Left ventricle myocardium superior (tissue), 1 donor: ENCODE measurements around the gene MEGF11. TPM values are rescaled to one million over a fixed set of nuclear protein-coding genes. Genes with fewer than 3 reads are reported as not detected.

Experiments used
- ATAC-seq: fragments of 200-7000 bp; cut with Tn5 transposase; one replicate; pipeline ENCODE4 v1.9.1; 2020; ENCODE audit warnings: mild to moderate bottlenecking, moderate library complexity
- DNase-seq: peaks from one replicate; pipeline ENCODE4 v3.0.0-alpha.2; 2020
- intact Hi-C: fragments of 100-400 bp; cut with micrococcal nuclease; formaldehyde crosslinking; loops from one replicate; pipeline ENCODE4 v1.11.0; 2022
- total RNA-seq: library from RNA; stranded (reverse); fragmentation: NEBNext Ultra II Directional; extraction: Animal tissue kit (Norgen Biotek cat#: 25700); gene quantifications from one replicate; pipeline ENCODE4 v1.2.1, GENCODE V29; 2021
- donor health status: DM: no; HTN: yes; CAD: no; lungs with severe emphysema.

The MEGF11 gene
- total RNA-seq, 1 donor from 2014 or later = not detected

- intact Hi-C loops = no loop called here
- no peak for DNase-seq
- no peak for ATAC-seq
Measured at GRCh38 chr15:66187271-66187670, 66.3 kb downstream of the MEGF11 start.

- ATAC-seq = no peak
- intact Hi-C loops = no loop called here
- no peak for DNase-seq
Measured at GRCh38 chr15:66186049-66186825, 67.3 kb downstream of the MEGF11 start.

- DNase-seq (no peak), ATAC-seq (no peak)
- intact Hi-C loops = no loop called here
Measured at GRCh38 chr15:66184936-66185790, 68.4 kb downstream of the MEGF11 start.

DNA sequence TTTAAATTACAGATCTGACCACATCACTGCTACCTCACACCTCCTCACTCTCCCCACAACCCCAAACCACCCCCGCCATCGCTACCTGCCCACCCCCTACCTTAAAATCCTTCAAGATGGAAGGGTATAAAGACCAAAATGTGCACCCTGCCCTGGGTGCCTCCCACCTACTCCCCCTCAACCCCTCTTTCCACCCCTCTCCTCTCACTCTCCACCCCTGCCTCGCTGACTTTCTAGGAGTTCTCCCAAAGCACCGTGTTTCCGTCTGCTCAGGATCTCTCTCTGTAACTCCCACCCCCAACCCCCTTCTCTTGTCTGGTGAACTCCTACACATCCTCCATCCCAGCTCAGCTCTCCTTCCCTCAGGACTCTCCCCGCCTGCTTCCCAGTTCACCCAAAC, 69.1 kb downstream of the MEGF11 start:
- intact Hi-C loops = no loop called here
- ATAC-seq = no peak
- no peak for DNase-seq

GRCh38 chr15:66180531-66181097, 72.9 kb downstream of the MEGF11 start:
- intact Hi-C loops = no loop called here
- no peak for DNase-seq
- no peak for ATAC-seq

GRCh38 chr15:66178531-66178910, 75.0 kb downstream of the MEGF11 start:
- ATAC-seq (no peak), DNase-seq (no peak)
- intact Hi-C loops = no loop called here

GRCh38 chr15:66172324-66172980, 81.1 kb downstream of the MEGF11 start:
- DNase-seq (no peak), ATAC-seq (no peak)
- intact Hi-C loops = no loop called here

DNA sequence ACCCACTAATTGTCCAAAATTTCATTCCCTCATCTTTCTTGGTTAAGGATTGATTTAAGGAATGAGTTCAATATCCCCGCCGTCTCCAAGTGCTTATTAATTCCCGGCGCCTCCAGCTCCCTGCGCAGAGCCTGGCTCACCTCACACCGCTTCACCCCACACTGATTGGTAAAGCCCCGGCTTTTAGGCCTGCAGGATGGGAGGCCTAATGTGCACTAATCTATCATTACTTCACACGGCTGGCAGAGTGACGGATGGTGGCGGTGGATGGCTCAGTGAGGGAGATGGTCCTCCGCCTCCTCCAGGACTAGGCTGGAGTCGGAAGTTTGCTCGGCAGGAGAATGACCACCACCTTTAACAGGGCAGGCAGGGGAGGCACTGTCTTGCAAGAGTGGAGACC, 81.7 kb downstream of the MEGF11 start:
- DNase-seq (no peak), ATAC-seq (no peak)
- intact Hi-C loops = no loop called here

DNA sequence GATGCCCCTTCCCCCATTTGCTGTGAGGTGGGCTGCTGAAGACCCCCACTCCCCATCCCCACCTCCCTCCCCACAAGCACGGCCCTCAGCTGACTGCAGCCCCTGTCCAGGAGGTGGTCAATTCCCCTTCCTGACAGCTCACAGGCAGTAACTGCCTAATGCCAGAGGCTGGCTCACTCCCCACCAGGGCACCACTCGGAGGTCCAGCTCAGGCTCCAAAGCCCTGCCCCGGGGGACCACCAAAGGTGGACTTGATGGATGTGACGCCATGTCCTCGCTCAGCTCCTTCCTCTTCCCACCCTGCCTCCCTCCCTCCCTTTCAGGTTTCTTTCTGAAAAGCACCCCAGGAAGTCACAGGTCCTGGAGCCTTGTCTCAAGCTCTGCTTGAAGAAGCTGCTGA, 82.8 kb downstream of the MEGF11 start:
- intact Hi-C loops = no loop called here
- ATAC-seq = no peak
- no peak for DNase-seq

GRCh38 chr15:66170042-66170441, 83.5 kb downstream of the MEGF11 start:
- DNase-seq (no peak), ATAC-seq (no peak)
- intact Hi-C loops = no loop called here

GRCh38 chr15:66169625-66170024, 83.9 kb downstream of the MEGF11 start:
- DNase-seq (no peak), ATAC-seq (no peak)
- intact Hi-C loops = no loop called here

DNA sequence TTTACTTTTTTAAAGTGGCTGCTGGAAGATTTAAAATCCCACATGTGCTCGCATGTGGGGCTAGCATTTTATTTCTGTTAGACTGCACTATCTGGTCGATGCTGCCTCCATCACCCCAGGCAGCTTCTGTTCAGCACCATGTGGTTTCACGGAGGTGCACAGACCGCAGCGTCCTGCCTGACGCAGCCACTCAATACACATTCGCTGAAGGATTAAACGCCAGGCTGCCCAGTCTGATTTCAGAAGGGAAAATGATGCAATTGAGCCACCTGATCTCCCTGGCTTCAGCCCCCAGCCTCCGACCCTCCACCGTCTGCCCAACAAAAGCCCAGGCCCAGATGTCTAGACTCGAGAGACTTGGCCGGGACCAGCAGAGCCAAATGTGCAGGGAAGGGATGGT, 84.5 kb downstream of the MEGF11 start:
- ATAC-seq (no peak), DNase-seq (no peak)
- intact Hi-C loops = no loop called here

GRCh38 chr15:66167854-66168253, 85.7 kb downstream of the MEGF11 start:
- ATAC-seq = no peak
- no peak for DNase-seq
- intact Hi-C loops = no loop called here

- ATAC-seq (no peak), DNase-seq (no peak)
- intact Hi-C loops = no loop called here
Measured at GRCh38 chr15:66165856-66166255, 87.7 kb downstream of the MEGF11 start.

- DNase-seq = no peak
Measured at GRCh38 chr15:66164788-66165187, 88.8 kb downstream of the MEGF11 start.

DNA sequence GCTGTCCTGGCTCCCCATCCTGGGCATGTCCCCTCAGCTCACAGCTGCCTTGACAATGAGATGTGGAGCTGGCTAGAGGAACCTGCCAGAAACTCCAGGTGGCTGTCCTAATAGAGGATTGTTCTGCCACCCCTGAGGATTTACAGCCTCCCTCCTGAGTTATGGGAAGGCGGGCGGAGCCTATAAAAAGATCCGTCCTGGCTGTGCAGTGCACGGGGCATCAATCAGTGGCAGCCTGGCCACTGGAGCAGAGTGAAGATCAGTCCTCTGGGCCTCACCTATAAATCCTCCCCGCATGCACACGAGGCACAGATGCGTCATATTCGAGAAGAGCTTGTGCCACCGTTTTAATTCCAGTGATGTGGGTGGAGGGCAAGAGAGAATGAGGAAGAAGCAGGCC, 90.0 kb downstream of the MEGF11 start:
- no peak for ATAC-seq
- intact Hi-C loops = no loop called here
- no peak for DNase-seq

More at GRCh38 chr15:66164788-66165187, 88.8 kb downstream of the MEGF11 start:
- intact Hi-C loops = no loop called here
- no peak for ATAC-seq

GRCh38 chr15:66162286-66162685, 91.3 kb downstream of the MEGF11 start:
- no peak for DNase-seq
- no peak for ATAC-seq
- intact Hi-C loops = no loop called here

DNA sequence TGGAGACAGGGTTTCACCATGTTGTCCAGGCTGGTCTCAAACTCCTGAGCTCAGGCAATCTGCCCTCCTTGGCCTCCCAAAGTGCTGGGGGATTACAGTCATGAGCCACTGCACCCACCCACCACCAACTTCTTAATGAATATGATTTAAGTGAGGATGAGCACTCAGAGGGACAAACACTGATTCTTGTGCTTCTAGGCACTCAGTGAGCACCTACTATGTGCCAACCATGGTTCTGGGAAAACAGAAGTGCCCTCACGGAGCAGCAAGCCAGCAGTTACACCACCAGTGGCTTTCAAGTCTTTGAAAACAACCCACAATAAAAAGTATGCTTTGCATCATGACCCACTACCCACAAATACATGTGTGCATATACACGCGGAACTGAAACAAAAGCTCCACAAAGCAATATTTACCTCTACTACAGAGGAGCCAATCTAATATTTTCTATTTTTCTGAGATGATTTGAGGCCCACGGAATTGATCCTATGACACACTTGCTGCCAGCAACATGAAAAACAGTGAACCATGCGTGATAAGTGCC, 91.9 kb downstream of the MEGF11 start:
- no peak for ATAC-seq
- DNase-seq = no peak
- intact Hi-C loops = no loop called here

- intact Hi-C loops = no loop called here
- no peak for ATAC-seq
- DNase-seq = no peak
Measured at GRCh38 chr15:66161108-66161507, 92.4 kb downstream of the MEGF11 start.

GRCh38 chr15:66157507-66157906, 96.0 kb downstream of the MEGF11 start:
- ATAC-seq = no peak
- intact Hi-C loops = no loop called here
- DNase-seq = no peak
